Measurements from ENCODE around the gene MAST4.
"Not testable (repeated sequence)": the region's sequence is repeated elsewhere in the genome, so short reads cannot be mapped to it uniquely, and the experiment has no call there.

MAST4 gene

GRCh38 chr5:66820630-66821207 lies 224.5 kb downstream of the MAST4 start:
- H3K27me3 ChIP-seq (ENCODE audit: control insufficient read depth, insufficient read depth, low read length): no peaks in the 10 kb centered on the region
- H3K4me3 ChIP-seq (ENCODE audit: low read length): no peak overlapping the region
- no peak overlapping the region for H3K9ac ChIP-seq (ENCODE audit: low read depth, low read length)
- H3K4me1 ChIP-seq (ENCODE audit: control insufficient read depth, insufficient read depth, low read length): no peaks in the 10 kb centered on the region
- H3K9me3 ChIP-seq (replicated peaks; ENCODE audit: low read length): no peaks in the 10 kb centered on the region
- H3K36me3 ChIP-seq (ENCODE audit: insufficient read depth, low read length): no peaks in the 10 kb centered on the region
- no peak overlapping the region for H3K4me2 ChIP-seq (ENCODE audit: low read length)

- no peaks in the 10 kb centered on the region for H3K36me3 ChIP-seq (ENCODE audit: insufficient read depth, low read length)
- no peaks in the 10 kb centered on the region for H3K9me3 ChIP-seq (replicated peaks; ENCODE audit: low read length)
- no peak overlapping the region for H3K4me3 ChIP-seq (ENCODE audit: low read length)
- no peaks in the 10 kb centered on the region for H3K4me1 ChIP-seq (ENCODE audit: control insufficient read depth, insufficient read depth, low read length)
- no peak overlapping the region for H3K4me2 ChIP-seq (ENCODE audit: low read length)
- no peak overlapping the region for H3K9ac ChIP-seq (ENCODE audit: low read depth, low read length)
- no peaks in the 10 kb centered on the region for H3K27me3 ChIP-seq (ENCODE audit: control insufficient read depth, insufficient read depth, low read length)
Observed at GRCh38 chr5:66821688-66822429, 225.7 kb downstream of the MAST4 start.

DNA sequence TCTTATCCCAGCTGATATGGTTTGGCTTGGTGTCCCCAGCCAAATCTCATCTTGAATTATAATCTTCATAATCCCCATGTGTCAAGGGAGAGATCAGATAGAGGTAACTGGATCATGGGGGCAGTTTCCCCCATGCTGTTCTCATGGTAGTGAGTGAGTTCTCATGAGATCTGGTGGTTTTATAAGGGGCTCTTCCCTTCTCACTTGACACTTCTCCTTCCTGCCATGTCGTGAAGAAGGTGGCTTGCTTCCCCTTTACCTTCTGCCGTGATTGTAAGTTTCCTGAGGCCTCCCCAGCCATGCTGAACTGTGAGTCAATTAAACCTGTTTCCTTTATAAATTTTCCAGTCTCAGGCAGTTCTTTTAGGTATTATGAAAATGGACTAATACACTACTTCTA lies 226.7 kb downstream of the MAST4 start:
- H3K4me1 ChIP-seq (ENCODE audit: control insufficient read depth, insufficient read depth, low read length); H3K36me3 ChIP-seq (ENCODE audit: insufficient read depth, low read length); H3K9me3 ChIP-seq (replicated peaks; ENCODE audit: low read length); H3K9ac ChIP-seq (ENCODE audit: low read depth, low read length); H3K4me3 ChIP-seq (ENCODE audit: low read length); H3K4me2 ChIP-seq (ENCODE audit: low read length); H3K27me3 ChIP-seq (ENCODE audit: control insufficient read depth, insufficient read depth, low read length): not testable (repeated sequence)

GRCh38 chr5:66824476-66824875 lies 228.3 kb downstream of the MAST4 start:
- Histone ChIP-seq H3K27me3 (ENCODE audit: control insufficient read depth, insufficient read depth, low read length) (peaks cover 6% of the 10 kb centered on the region), H3K4me3 (ENCODE audit: low read length) (no peak overlapping the region), H3K9ac (ENCODE audit: low read depth, low read length) (no peak overlapping the region), H3K4me2 (ENCODE audit: low read length) (no peak overlapping the region), H3K9me3 (replicated peaks; ENCODE audit: low read length) (no peaks in the 10 kb centered on the region), H3K4me1 (ENCODE audit: control insufficient read depth, insufficient read depth, low read length) (peaks cover 10% of the 10 kb centered on the region), H3K36me3 (ENCODE audit: insufficient read depth, low read length) (no peaks in the 10 kb centered on the region)

DNA sequence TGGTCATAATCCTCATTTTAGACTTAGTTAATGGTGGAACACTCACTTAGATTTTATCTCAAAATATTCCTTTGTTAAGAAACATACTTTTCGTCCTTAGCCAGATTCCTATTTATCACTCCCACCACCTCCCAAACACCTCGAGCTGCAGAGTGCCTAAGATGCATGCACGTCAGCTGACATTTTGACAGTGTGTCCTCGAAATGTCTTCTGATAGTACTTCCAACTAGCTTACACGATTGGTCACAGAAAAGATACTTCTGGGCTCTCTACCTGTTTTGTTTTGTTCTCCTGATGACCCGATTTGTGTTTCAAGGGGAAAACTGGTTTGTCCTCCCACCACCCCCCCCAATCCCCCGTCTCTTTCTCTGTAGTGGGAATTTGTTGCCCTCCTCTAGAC lies 230.1 kb downstream of the MAST4 start:
- Histone ChIP-seq H3K27me3 (ENCODE audit: control insufficient read depth, insufficient read depth, low read length) (peaks cover 6% of the 10 kb centered on the region), H3K4me2 (ENCODE audit: low read length) (no peak overlapping the region), H3K9ac (ENCODE audit: low read depth, low read length) (no peak overlapping the region), H3K36me3 (ENCODE audit: insufficient read depth, low read length) (no peaks in the 10 kb centered on the region), H3K4me3 (ENCODE audit: low read length) (no peak overlapping the region), H3K4me1 (ENCODE audit: control insufficient read depth, insufficient read depth, low read length) (peaks cover 18% of the 10 kb centered on the region), H3K9me3 (replicated peaks; ENCODE audit: low read length) (no peaks in the 10 kb centered on the region)

DNA sequence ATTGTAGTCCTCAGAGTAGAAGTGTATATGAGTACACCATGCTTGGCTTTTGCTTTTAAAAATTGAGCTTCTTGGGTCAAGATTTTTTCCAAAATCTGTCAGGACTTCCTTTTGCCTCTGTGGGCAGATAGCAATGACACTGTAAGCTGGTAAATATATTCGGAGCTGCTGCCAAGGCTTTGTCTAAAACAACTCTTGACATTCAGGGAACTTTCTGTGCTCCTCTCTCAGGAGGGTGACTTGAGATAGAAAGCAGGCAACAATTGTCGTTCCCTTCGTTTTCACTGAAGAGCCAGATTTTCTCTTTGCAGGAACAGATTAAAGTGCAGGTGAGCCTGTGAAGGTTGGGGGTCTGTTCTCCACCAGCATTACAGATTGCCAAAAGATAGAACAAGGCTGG lies 230.5 kb downstream of the MAST4 start:
- peaks cover 6% of the 10 kb centered on the region for H3K27me3 ChIP-seq (ENCODE audit: control insufficient read depth, insufficient read depth, low read length)
- H3K36me3 ChIP-seq (ENCODE audit: insufficient read depth, low read length): no peaks in the 10 kb centered on the region
- no peak overlapping the region for H3K9ac ChIP-seq (ENCODE audit: low read depth, low read length)
- no peaks in the 10 kb centered on the region for H3K9me3 ChIP-seq (replicated peaks; ENCODE audit: low read length)
- H3K4me2 ChIP-seq (ENCODE audit: low read length): no peak overlapping the region
- H3K4me3 ChIP-seq (ENCODE audit: low read length): no peak overlapping the region
- H3K4me1 ChIP-seq (ENCODE audit: control insufficient read depth, insufficient read depth, low read length): peaks cover 18% of the 10 kb centered on the region

- H3K4me3 ChIP-seq (ENCODE audit: low read length): peak overlapping the region; percentile 66
- peak overlapping the region; percentile 87 for H3K4me2 ChIP-seq (ENCODE audit: low read length)
- H3K9ac ChIP-seq (ENCODE audit: low read depth, low read length): peak overlapping the region; percentile 55
Observed at GRCh38 chr5:66828046-66828547, 231.9 kb downstream of the MAST4 start.

DNA sequence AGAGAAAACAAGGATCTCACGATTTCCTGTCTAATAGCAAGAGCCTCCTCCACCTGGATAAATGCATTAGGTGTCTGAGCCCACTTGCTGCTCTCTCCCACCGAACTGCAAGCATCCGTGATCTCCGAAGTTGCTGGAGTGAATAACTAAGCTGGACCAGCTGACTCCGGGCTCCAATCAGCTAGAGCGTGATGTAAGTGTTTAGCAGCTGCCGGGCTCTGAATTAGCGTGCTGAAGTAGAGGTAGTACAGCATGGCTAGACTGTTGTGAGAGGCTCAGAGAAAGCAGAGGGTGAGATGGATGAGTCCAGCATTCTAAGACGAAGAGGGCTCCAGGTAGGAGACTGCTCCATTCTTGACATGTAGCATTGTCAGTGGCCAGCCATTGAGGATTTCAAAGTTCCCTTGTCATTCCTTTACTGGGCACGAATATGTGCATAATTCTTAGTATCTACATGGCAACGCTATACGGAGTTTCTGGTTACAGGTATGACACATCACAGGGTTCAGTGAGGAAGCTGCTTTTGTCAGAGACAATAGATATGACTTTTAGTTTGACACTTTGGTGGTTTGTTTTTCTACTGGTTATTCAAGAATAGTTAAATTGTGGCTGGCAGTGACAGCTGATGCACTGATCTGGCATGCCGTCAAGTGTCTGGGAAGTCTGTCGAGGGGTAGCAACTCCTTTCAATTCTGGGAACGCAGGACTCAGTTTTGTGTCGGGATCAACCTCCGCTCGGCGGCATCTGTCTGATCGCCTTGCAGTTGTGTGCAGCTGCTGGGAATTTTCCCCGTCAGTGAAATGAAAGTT lies 232.6 kb downstream of the MAST4 start:
- peak overlapping the region; percentile 55 for H3K9ac ChIP-seq (ENCODE audit: low read depth, low read length)
- H3K4me2 ChIP-seq (ENCODE audit: low read length): peak overlapping the region; percentile 87
- no peaks in the 10 kb centered on the region for H3K9me3 ChIP-seq (replicated peaks; ENCODE audit: low read length)
- H3K27me3 ChIP-seq (ENCODE audit: control insufficient read depth, insufficient read depth, low read length): peaks cover 6% of the 10 kb centered on the region
- peaks cover 18% of the 10 kb centered on the region for H3K4me1 ChIP-seq (ENCODE audit: control insufficient read depth, insufficient read depth, low read length)
- no peaks in the 10 kb centered on the region for H3K36me3 ChIP-seq (ENCODE audit: insufficient read depth, low read length)
- peak overlapping the region; percentile 66 for H3K4me3 ChIP-seq (ENCODE audit: low read length)

More at GRCh38 chr5:66828046-66828547, 231.9 kb downstream of the MAST4 start:
- no peaks in the 10 kb centered on the region for H3K36me3 ChIP-seq (ENCODE audit: insufficient read depth, low read length)
- no peaks in the 10 kb centered on the region for H3K9me3 ChIP-seq (replicated peaks; ENCODE audit: low read length)
- H3K4me1 ChIP-seq (ENCODE audit: control insufficient read depth, insufficient read depth, low read length): peaks cover 18% of the 10 kb centered on the region
- H3K27me3 ChIP-seq (ENCODE audit: control insufficient read depth, insufficient read depth, low read length): peaks cover 6% of the 10 kb centered on the region

DNA sequence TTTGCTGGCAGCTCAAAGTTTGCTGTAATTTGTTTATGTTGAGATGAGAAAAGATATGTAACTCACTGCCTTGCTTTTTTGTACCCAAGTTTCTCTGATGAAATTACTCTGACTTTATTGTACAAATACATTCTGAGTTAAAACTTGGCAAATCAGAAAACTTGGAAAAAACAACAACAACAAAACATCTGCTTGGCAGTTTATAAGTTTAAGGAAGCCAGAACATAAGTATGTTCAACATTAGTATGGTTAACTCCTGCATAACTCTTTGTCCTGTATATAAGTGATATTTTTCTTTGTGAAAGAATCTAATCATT lies 233.1 kb downstream of the MAST4 start:
- H3K4me2 ChIP-seq (ENCODE audit: low read length): peak overlapping the region; percentile 87
- H3K9me3 ChIP-seq (replicated peaks; ENCODE audit: low read length): no peaks in the 10 kb centered on the region
- H3K9ac ChIP-seq (ENCODE audit: low read depth, low read length): peak overlapping the region; percentile 55
- H3K36me3 ChIP-seq (ENCODE audit: insufficient read depth, low read length): no peaks in the 10 kb centered on the region
- H3K4me3 ChIP-seq (ENCODE audit: low read length): peak overlapping the region; percentile 66
- H3K27me3 ChIP-seq (ENCODE audit: control insufficient read depth, insufficient read depth, low read length): peaks cover 6% of the 10 kb centered on the region
- peaks cover 18% of the 10 kb centered on the region for H3K4me1 ChIP-seq (ENCODE audit: control insufficient read depth, insufficient read depth, low read length)

GRCh38 chr5:66829826-66830225 lies 233.6 kb downstream of the MAST4 start:
- H3K36me3 ChIP-seq (ENCODE audit: insufficient read depth, low read length): no peaks in the 10 kb centered on the region
- H3K4me3 ChIP-seq (ENCODE audit: low read length): no peak overlapping the region
- peak overlapping the region; percentile 87 for H3K4me2 ChIP-seq (ENCODE audit: low read length)
- no peaks in the 10 kb centered on the region for H3K9me3 ChIP-seq (replicated peaks; ENCODE audit: low read length)
- H3K27me3 ChIP-seq (ENCODE audit: control insufficient read depth, insufficient read depth, low read length): peaks cover 6% of the 10 kb centered on the region
- H3K4me1 ChIP-seq (ENCODE audit: control insufficient read depth, insufficient read depth, low read length): peaks cover 18% of the 10 kb centered on the region
- peak overlapping the region; percentile 55 for H3K9ac ChIP-seq (ENCODE audit: low read depth, low read length)

- no peaks in the 10 kb centered on the region for H3K36me3 ChIP-seq (ENCODE audit: insufficient read depth, low read length)
- H3K4me3 ChIP-seq (ENCODE audit: low read length): no peak overlapping the region
- H3K4me1 ChIP-seq (ENCODE audit: control insufficient read depth, insufficient read depth, low read length): peaks cover 18% of the 10 kb centered on the region
- H3K9me3 ChIP-seq (replicated peaks; ENCODE audit: low read length): no peaks in the 10 kb centered on the region
- no peak overlapping the region for H3K9ac ChIP-seq (ENCODE audit: low read depth, low read length)
- H3K4me2 ChIP-seq (ENCODE audit: low read length): peak overlapping the region; percentile 87
- H3K27me3 ChIP-seq (ENCODE audit: control insufficient read depth, insufficient read depth, low read length): peaks cover 6% of the 10 kb centered on the region
Observed at GRCh38 chr5:66830636-66831035, 234.4 kb downstream of the MAST4 start.
